Natural killer cell treated with Interleukin-12 subunit alpha and Interleukin-12 subunit beta and Interleukin-15 and Interleukin-18, amount 100 ng/mL, for 72 hours (primary cell): ENCODE results near the gene MFSD11. TPM values are rescaled to one million over a fixed set of nuclear protein-coding genes. Genes with fewer than 3 reads are reported as not detected.

ENCODE experiments used
- ATAC-seq, 2 donors: fragments of 150-1000 bp; cut with Tn5 transposase in 1 of 2; sonication (Bioruptor Pico), chemical (Tn5 transposase) in 1 of 2; 2 replicates each; pipeline ENCODE4 v1.10.0; 2021
- DNase-seq: peaks from one replicate; pipeline ENCODE4 v3.0.0; 2022; ENCODE audit warnings: low spot score
- H3K27ac Mint-ChIP-seq, 2 donors: 1 replicate in 1 of 2; 2 replicates in 1 of 2; pipeline ENCODE4 v1.8.0; 2022; ENCODE audit warnings: mixed read lengths in 2 of 2, mild to moderate bottlenecking in 1 of 2, moderate library complexity in 1 of 2
- H3K27me3 Mint-ChIP-seq, 2 donors: 1 replicate in 1 of 2; 2 replicates in 1 of 2; pipeline ENCODE4 v1.8.0; 2022; ENCODE audit warnings: mixed read lengths in 2 of 2
- H3K36me3 Mint-ChIP-seq: one replicate; pipeline ENCODE4 v1.8.0; 2022; ENCODE audit warnings: mixed read lengths
- H3K4me1 Mint-ChIP-seq, 2 donors: 1 replicate in 1 of 2; 2 replicates in 1 of 2; pipeline ENCODE4 v1.8.0; 2022; ENCODE audit warnings: low read depth in 2 of 2, mixed read lengths in 2 of 2, mild to moderate bottlenecking in 1 of 2
- H3K4me3 Mint-ChIP-seq: one replicate; pipeline ENCODE4 v1.8.0; 2022; ENCODE audit warnings: mixed read lengths
- H3K9me3 Mint-ChIP-seq: 2 replicates; pipeline ENCODE4 v1.8.0; 2022; ENCODE audit warnings: mixed read lengths
- total RNA-seq, 2 donors: library from RNA; stranded (reverse); gene quantifications; one replicate each; pipeline ENCODE4 v1.2.3, GENCODE V29; 2022

Gene MFSD11
- total RNA-seq, 2 donors from 2014 or later: 18.1 to 25.5 TPM

DNA sequence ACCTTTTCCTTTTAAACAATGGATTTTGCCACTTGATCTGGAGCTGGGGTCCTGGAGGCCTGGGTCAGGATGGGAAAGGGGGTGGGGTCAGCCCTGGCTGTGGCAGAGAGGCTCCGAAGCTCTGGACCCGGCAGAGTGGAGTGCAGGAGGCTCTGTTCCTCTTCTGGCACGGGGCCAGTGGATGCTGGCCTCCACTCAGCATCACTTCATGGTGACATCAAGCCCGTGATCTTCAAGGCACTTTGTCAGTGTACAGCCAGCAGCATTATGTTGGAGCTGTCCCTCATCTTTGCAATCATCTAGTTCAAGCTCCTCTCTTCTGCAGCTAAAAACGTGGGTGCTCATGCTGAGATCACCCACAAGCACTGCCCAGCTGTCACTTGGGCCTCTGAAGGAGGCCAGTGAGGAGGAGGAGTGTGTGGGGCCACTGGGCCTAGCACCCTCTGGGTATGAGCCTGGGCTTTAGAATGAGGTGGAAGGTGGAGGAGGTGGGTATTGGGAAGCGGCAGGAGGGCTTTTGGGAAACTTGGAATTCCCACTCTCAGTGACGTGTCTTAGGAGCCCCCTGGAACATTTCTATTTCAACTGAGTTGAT is 84.4 kb downstream of the MFSD11 start:
- Mint-ChIP-seq H3K27ac (no peak overlapping the region), H3K36me3 (no peaks in the 10 kb centered on the region), H3K4me1 (peaks cover 0 to 3% of the 10 kb centered on the region in 2 donors), H3K9me3 (no peaks in the 10 kb centered on the region), H3K27me3 (peaks cover 4 to 5% of the 10 kb centered on the region in 2 donors), H3K4me3 (no peak overlapping the region)
- DNase-seq: no peak
- ATAC-seq: no peak

DNA sequence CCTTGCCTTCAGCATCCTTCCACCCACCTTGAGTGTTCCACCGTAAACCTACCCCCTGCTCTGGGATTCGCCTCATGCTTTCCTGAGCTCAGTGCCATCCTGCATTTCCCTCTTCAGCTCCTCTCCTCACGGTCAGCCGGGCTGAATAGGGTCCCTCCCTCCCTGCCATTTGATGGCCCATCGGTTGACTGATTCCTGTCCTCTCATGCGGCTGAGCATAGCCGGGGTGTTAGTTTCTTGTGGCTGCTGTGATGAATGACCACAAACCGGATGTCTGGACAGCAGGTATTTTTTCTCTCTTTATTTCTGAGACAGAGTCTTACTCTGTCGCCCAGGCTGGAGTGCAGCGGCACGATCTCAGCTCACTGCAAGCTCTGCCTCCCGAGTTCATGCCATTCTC is 86.2 kb downstream of the MFSD11 start:
- Mint-ChIP-seq H3K36me3 (no peaks in the 10 kb centered on the region), H3K9me3 (no peaks in the 10 kb centered on the region), H3K27me3 (no peaks in the 10 kb centered on the region), H3K4me3 (no peak overlapping the region), H3K4me1 (peaks cover 0 to 3% of the 10 kb centered on the region in 2 donors), H3K27ac (no peak overlapping the region)
- ATAC-seq (peak in 1 of 2 donors; percentile 64), DNase-seq (no peak)

DNA sequence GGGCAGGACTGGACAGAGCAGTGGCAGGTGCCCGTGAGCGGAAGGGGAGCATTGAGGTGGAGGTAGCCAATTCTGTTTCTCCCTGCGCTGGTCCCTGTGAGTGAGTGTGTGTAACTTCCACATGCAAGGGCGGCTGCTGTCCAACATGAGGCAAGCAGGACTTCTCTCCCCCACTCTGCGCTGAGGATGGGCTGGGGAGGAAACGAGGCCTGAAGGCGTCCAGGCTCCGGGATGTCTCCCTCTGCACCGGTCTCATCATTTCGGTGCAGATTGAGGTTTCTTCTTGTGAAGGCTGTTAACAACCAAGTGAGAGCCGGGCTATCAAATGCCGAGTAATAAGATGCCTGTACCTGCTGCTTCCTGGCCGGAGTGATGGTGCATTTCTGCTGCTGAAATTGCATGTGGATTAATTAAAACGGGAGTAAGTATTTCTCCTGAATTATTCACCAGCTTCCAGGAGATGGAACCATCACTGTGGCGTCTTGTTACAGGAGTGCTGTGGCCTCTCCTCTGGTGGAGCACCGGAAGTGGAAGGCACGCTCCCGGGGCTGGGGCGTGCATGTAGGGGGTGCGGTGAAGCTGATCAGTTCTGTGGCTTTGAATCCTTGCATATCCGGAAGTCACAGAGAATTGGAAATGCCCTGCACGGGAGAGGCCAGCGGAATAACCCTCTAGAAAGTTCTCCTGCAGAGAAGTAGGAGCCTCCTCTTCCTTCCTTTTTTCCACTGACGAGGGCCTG is 88.6 kb downstream of the MFSD11 start:
- Mint-ChIP-seq H3K9me3 (no peaks in the 10 kb centered on the region), H3K27me3 (no peaks in the 10 kb centered on the region), H3K4me1 (peaks cover 0 to 3% of the 10 kb centered on the region in 2 donors), H3K4me3 (no peak overlapping the region), H3K27ac (no peak overlapping the region), H3K36me3 (no peaks in the 10 kb centered on the region)
- DNase-seq (no peak), ATAC-seq (no peak)

DNA sequence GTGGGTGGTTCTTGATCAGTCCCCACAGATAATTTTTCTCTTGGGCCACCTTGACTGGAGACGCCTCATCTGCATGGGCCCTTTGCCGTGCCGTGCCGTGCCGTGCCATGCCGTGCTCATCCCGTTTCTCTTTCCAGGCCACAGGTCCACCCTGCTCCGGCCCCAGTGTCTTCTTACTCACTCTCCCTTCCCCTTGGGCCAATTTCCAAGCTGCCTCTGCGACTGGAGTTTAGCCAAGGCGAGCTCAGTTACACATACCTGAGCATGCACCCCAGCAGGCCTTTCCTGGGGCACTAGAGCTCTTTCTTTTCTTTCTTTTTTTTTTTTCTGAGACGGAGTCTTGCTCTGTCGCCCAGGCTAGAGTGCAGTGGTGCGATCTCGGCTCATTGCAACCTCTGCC is 89.8 kb downstream of the MFSD11 start:
- peaks cover 0 to 3% of the 10 kb centered on the region in 2 donors for H3K4me1 Mint-ChIP-seq
- H3K9me3 Mint-ChIP-seq: no peaks in the 10 kb centered on the region
- ATAC-seq: no peak
- H3K27ac Mint-ChIP-seq: no peak overlapping the region
- no peak for DNase-seq
- H3K27me3 Mint-ChIP-seq: no peaks in the 10 kb centered on the region
- no peaks in the 10 kb centered on the region for H3K36me3 Mint-ChIP-seq
- no peak overlapping the region for H3K4me3 Mint-ChIP-seq

Other genes starting within 250 kb of the MFSD11 start
- 100 to 1,000 TPM; 156 to 234 TPM for gene RHBDF2, start 236.7 kb upstream of the MFSD11 start, total RNA-seq
- gene CYGB, start 200.4 kb upstream of the MFSD11 start, total RNA-seq: 1 to 10 TPM; 1.0 to 2.9 TPM
- under 1 TPM in 1 of 2 donors, not detected in 1; 0.78 TPM for gene PRCD, start 198.1 kb upstream of the MFSD11 start, total RNA-seq
- gene ST6GALNAC2, start 152.3 kb upstream of the MFSD11 start, total RNA-seq: under 1 TPM in 1 of 2 donors, not detected in 1; 0.62 TPM
- gene ST6GALNAC1, start 94.4 kb upstream of the MFSD11 start, total RNA-seq: not detected
- gene MXRA7, start 27.2 kb upstream of the MFSD11 start, total RNA-seq: 10 to 100 TPM; 18.1 to 19.4 TPM
- gene JMJD6, start 11.5 kb upstream of the MFSD11 start, total RNA-seq: 10 to 100 TPM; 74.3 to 97.1 TPM
- 10 to 100 TPM; 26.4 to 37.0 TPM for gene METTL23, start 11.3 kb upstream of the MFSD11 start, total RNA-seq
- gene SRSF2, start 788 bp upstream of the MFSD11 start, total RNA-seq: 100 to 1,000 TPM; 373 to 571 TPM
- under 1 TPM in 1 of 2 donors, not detected in 1; 0.59 TPM for gene MGAT5B, start 130.3 kb downstream of the MFSD11 start, total RNA-seq